ENCODE results near the gene TRIM7.

TRIM7 gene

DNA sequence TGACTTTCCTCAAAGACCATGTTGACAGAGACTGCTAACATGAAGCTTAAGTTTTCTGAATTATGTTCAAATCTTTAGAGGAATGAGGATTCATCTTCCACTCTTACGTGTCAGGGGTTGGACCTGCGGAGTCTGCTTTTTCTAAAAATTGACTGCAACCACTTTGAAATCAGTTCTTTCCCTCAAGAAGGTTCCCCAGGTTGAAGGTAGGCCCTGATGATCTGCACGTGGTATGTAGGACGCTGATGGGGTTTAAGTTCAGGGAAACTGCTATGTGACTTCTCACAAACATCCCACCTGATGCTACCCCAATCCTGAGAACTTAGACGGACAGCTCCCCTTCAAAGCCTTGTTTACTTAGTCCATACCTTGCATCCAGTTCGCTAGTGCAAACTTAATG, 31.5 kb upstream of the TRIM7 start:
- TF ChIP-seq CTCF (conservative IDR thresholded peaks at IDR 0.05; ENCODE audit: control insufficient read depth, insufficient read depth, low read depth, low read length): no peak
- no peak overlapping the region for H3K4me3 ChIP-seq (ENCODE audit: control insufficient read depth, low read depth, low read length)
- DNase-seq (ENCODE audit: low read depth): no peak

- no peak for TF ChIP-seq CTCF (conservative IDR thresholded peaks at IDR 0.05; ENCODE audit: control insufficient read depth, insufficient read depth, low read depth, low read length)
- no peak overlapping the region for H3K4me3 ChIP-seq (ENCODE audit: control insufficient read depth, low read depth, low read length)
- DNase-seq (ENCODE audit: low read depth): no peak
Observed at GRCh38 chr5:181235689-181236366, 30.8 kb upstream of the TRIM7 start.

DNA sequence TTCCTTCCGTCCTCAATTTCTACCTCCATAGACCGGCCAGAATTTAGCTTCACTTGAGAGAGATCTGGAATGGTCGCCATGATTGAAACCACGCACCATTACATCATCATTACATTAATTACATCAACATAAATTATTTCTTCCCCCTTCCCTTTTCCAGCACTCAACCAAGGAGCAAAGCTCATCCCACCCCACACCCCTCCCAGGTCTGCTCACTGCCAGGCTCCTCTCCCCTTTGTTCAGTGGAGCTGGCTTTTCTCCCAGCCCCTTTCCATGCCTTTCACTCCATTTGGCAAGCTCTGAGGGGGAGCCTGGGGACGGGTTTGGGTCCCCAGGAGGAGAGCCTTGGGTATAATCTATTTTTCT, 30.3 kb upstream of the TRIM7 start:
- H3K4me3 ChIP-seq (ENCODE audit: control insufficient read depth, low read depth, low read length): no peak overlapping the region
- TF ChIP-seq CTCF (conservative IDR thresholded peaks at IDR 0.05; ENCODE audit: control insufficient read depth, insufficient read depth, low read depth, low read length): no peak
- no peak for DNase-seq (ENCODE audit: low read depth)

GRCh38 chr5:181234455-181235306, 29.7 kb upstream of the TRIM7 start:
- H3K4me3 ChIP-seq (ENCODE audit: control insufficient read depth, low read depth, low read length): no peak overlapping the region
- TF ChIP-seq CTCF (conservative IDR thresholded peaks at IDR 0.05; ENCODE audit: control insufficient read depth, insufficient read depth, low read depth, low read length): no peak
- DNase-seq (ENCODE audit: low read depth): no peak

DNA sequence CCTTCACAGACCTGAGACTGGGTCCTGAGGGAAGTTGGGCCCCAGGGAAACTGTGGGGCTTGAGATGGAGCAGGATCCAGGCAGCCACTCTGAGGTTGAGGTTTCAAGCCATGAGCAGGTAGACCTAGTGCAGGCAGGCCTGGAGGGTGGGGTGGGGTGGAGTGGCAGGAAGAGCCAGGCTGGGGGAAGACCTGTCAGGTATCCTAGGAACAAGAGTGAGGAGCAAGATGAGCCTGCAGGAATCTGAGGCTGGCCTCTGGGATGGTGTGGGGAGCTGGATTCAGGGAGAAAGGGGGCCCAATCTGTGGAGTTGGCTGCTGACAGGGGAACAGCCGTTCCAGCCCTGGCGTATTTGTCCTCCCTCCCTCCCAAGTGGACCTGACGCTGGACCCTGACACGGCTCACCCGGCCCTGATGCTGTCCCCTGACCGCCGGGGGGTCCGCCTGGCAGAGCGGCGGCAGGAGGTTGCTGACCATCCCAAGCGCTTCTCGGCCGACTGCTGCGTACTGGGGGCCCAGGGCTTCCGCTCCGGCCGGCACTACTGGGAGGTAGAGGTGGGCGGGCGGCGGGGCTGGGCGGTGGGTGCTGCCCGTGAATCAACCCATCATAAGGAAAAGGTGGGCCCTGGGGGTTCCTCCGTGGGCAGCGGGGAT, 28.9 kb upstream of the TRIM7 start:
- TF ChIP-seq CTCF (conservative IDR thresholded peaks at IDR 0.05; ENCODE audit: control insufficient read depth, insufficient read depth, low read depth, low read length): no peak
- DNase-seq (ENCODE audit: low read depth): no peak
- H3K4me3 ChIP-seq (ENCODE audit: control insufficient read depth, low read depth, low read length): no peak overlapping the region

GRCh38 chr5:181233088-181233800, 28.2 kb upstream of the TRIM7 start:
- no peak for TF ChIP-seq CTCF (conservative IDR thresholded peaks at IDR 0.05; ENCODE audit: control insufficient read depth, insufficient read depth, low read depth, low read length)
- H3K4me3 ChIP-seq (ENCODE audit: control insufficient read depth, low read depth, low read length): no peak overlapping the region
- no peak for DNase-seq (ENCODE audit: low read depth)

Data from fibroblast of mammary gland (primary cell).